Muscle of back (tissue), 10 donors: Measurements from ENCODE around the gene TTLL8. TPM values are rescaled to one million over a fixed set of nuclear protein-coding genes. Genes with fewer than 3 reads are reported as not detected.

Experiments
- polyA plus RNA-seq, 10 donors: library from polyadenylated mRNA; unstranded; fragments of 120-200 nt; gene quantifications; one replicate each; pipeline ENCODE4 v1.2.1, GENCODE V29; 2013; ENCODE audit not compliant: insufficient read length in 10 of 10

TTLL8 gene
- polyA plus RNA-seq, 10 donors, result not detected

Other genes with a start within 250 kb of the TTLL8 start
- gene BRD1, start 230.4 kb downstream of the TTLL8 start, polyA plus RNA-seq, result 10 to 100 TPM; 18.4 to 30.2 (median 25.4) TPM
- 10 to 100 TPM; 11.0 to 15.2 (median 12.3) TPM for gene ZBED4, start 204.5 kb downstream of the TTLL8 start, polyA plus RNA-seq
- 10 to 100 TPM in 8 of 10 donors, 1 to 10 TPM in 2; 8.8 to 20.6 (median 12.3) TPM for gene ALG12, start 139.9 kb downstream of the TTLL8 start, polyA plus RNA-seq
- 10 to 100 TPM; 14.0 to 27.8 (median 17.8) TPM for gene CRELD2, start 139.7 kb downstream of the TTLL8 start, polyA plus RNA-seq
- gene PIM3, start 97.5 kb downstream of the TTLL8 start, polyA plus RNA-seq, result 10 to 100 TPM; 10.6 to 17.6 (median 13.9) TPM
- gene IL17REL, start 45.5 kb downstream of the TTLL8 start, polyA plus RNA-seq, result under 1 TPM in 1 of 10 donors, not detected in 9; 0.08 TPM
- 1 to 10 TPM in 2 of 10 donors, under 1 TPM in 8; 0.39 to 1.4 (median 0.78) TPM for gene MLC1, start 27.1 kb upstream of the TTLL8 start, polyA plus RNA-seq
- gene MOV10L1, start 31.7 kb upstream of the TTLL8 start, polyA plus RNA-seq, result under 1 TPM; 0.12 to 0.61 (median 0.39) TPM
- under 1 TPM in 8 of 10 donors, not detected in 2; 0.08 to 0.24 (median 0.11) TPM for gene PANX2, start 112.4 kb upstream of the TTLL8 start, polyA plus RNA-seq
- 10 to 100 TPM; 12.0 to 21.1 (median 17.5) TPM for gene TRABD, start 127.6 kb upstream of the TTLL8 start, polyA plus RNA-seq
- 10 to 100 TPM in 9 of 10 donors, 1 to 10 TPM in 1; 6.8 to 16.9 (median 12.4) TPM for gene SELENOO, start 142.7 kb upstream of the TTLL8 start, polyA plus RNA-seq
- 10 to 100 TPM; 15.8 to 38.6 (median 24.1) TPM for gene TUBGCP6, start 186.7 kb upstream of the TTLL8 start, polyA plus RNA-seq
- gene HDAC10, start 193.0 kb upstream of the TTLL8 start, polyA plus RNA-seq, result 10 to 100 TPM in 9 of 10 donors, 1 to 10 TPM in 1; 9.2 to 23.1 (median 16.1) TPM
- 10 to 100 TPM in 9 of 10 donors, 1 to 10 TPM in 1; 8.6 to 38.0 (median 22.5) TPM for gene MAPK12, start 203.4 kb upstream of the TTLL8 start, polyA plus RNA-seq
- 1 to 10 TPM; 4.6 to 8.4 (median 5.8) TPM for gene MAPK11, start 212.1 kb upstream of the TTLL8 start, polyA plus RNA-seq
- 100 to 1,000 TPM in 1 of 10 donors, 10 to 100 TPM in 9; 60.5 to 100 (median 83.4) TPM for gene PLXNB2, start 249.3 kb upstream of the TTLL8 start, polyA plus RNA-seq